ENCODE results near the gene SAMD11.

GRCh38 chr1:932776-933602, 9.3 kb downstream of the SAMD11 start:
- TF ChIP-seq CTCF (IDR thresholded peaks at IDR 0.05) (no peak), PHF8 (IDR thresholded peaks at IDR 0.05; ENCODE audit: borderline replicate concordance, low read depth) (no peak), MYC (IDR thresholded peaks at IDR 0.05; ENCODE audit: borderline replicate concordance, low read length) (no peak)
